ENCODE measurements around the gene MAML3.

DNA sequence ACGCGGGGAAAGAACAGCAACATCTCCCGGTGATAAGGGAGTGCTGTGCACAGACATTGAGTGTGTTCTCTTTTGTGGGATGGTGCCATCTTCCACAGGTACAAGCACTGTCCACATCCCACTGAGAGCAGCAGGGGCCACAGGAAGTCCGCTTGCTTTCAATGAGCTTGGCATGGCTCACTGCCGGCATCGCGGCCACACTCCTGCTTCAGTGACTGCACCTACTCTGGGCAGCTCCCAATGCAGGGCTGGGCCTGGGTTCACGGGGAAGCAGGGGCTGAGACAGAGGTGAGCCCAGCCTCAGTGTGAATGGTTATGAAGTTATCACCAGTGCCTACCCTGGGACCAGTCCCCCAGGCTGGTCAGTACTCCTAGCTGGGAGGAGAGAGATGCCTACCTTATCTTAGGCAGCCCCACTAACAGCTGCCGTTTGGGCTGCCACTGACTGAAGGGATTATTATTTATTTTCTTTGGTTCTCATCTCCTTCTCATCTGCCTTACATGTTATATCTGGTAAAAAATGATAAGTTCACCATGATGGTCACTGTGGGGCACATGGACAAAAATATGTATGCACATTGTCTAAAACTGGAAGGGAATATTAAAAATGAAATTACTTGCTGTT is 389.2 kb downstream of the MAML3 start:
- TF ChIP-seq, protein P1, sequence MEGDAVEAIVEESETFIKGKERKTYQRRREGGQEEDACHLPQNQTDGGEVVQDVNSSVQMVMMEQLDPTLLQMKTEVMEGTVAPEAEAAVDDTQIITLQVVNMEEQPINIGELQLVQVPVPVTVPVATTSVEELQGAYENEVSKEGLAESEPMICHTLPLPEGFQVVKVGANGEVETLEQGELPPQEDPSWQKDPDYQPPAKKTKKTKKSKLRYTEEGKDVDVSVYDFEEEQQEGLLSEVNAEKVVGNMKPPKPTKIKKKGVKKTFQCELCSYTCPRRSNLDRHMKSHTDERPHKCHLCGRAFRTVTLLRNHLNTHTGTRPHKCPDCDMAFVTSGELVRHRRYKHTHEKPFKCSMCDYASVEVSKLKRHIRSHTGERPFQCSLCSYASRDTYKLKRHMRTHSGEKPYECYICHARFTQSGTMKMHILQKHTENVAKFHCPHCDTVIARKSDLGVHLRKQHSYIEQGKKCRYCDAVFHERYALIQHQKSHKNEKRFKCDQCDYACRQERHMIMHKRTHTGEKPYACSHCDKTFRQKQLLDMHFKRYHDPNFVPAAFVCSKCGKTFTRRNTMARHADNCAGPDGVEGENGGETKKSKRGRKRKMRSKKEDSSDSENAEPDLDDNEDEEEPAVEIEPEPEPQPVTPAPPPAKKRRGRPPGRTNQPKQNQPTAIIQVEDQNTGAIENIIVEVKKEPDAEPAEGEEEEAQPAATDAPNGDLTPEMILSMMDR (IDR thresholded peaks at IDR 0.05): no peak
- no peak for TF ChIP-seq POLR2AphosphoS5 (IDR thresholded peaks at IDR 0.05)
- no peak for TF ChIP-seq EP300 (IDR thresholded peaks at IDR 0.05; ENCODE audit: low read depth)
- no peak for TF ChIP-seq POLR2A (IDR thresholded peaks at IDR 0.05)

Measured in transverse colon (tissue), 4 donors.